GM12878 (cell line): ENCODE data around the gene NAXE. TPM values are rescaled to one million over a fixed set of nuclear protein-coding genes. Genes with fewer than 3 reads are reported as not detected.

Experiments used
- ATAC-seq: fragments of 200-7000 bp; cut with Tn5 transposase; 3 replicates; pipeline ENCODE4 v1.9.1; 2020; ENCODE audit warnings: mild to moderate bottlenecking, moderate library complexity
- BruUV-seq: library from RNA; stranded (reverse); fragments of 400-500 nt; replicated peaks from 2 replicates; lab custom pipeline; 2021; lab: Mats Ljungman, UMichigan
- CTCF ChIA-PET: fragments of 300-600 bp; sonication (Branson Sonifier 250); formaldehyde crosslinking; extraction: SDS; loops from one replicate; lab custom pipeline; 2021; ENCODE audit warnings: inconsistent platforms; lab: Yijun Ruan, JAX
- POLR2A ChIA-PET: fragments of 350-600 bp; formaldehyde crosslinking; extraction: SDS; loops from one replicate; lab custom pipeline; 2021; ENCODE audit warnings: inconsistent platforms; lab: Charles Lee
- RAD21 ChIA-PET: fragments of 300-600 bp; sonication (Branson Sonifier 250); formaldehyde crosslinking; loops from one replicate; lab custom pipeline; 2023; ENCODE audit warnings: antibody characterized with exemption; ENCODE audit not compliant: unreplicated experiment; lab: Charles Lee
- SMC1A ChIA-PET: fragments of 300-600 bp; sonication (Branson Sonifier 250); formaldehyde crosslinking; loops from one replicate; lab custom pipeline; 2023; ENCODE audit not compliant: unreplicated experiment, uncharacterized antibody; lab: Charles Lee
- DNase-seq: peaks from one replicate; pipeline ENCODE4 v3.0.0-alpha.2; 2011; ENCODE audit warnings: low read depth, low spot score
- FAIRE-seq: peaks from 3 replicates; lab custom pipeline; 2011; peaks lifted over from hg19 to GRCh38; lab: Jason Lieb, UNC
- H2AFZ ChIP-seq: 2 replicates; pipeline ENCODE4 v1.6.0; 2011; ENCODE audit warnings: low read depth, low read length, control low read depth; ENCODE audit not compliant: control insufficient read depth
- H3K27ac ChIP-seq: 2 replicates; pipeline ENCODE4 v1.5.1; 2011; ENCODE audit warnings: control low read depth; ENCODE audit not compliant: control insufficient read depth, insufficient read depth
- H3K27me3 ChIP-seq, 2 experiments: replicated peaks in 1 of 2; 2 replicates each; pipeline versions ENCODE4 v1.6.0 to v1.6.1; 2011; ENCODE audit warnings: low read length in 1 of 2; ENCODE audit not compliant: control insufficient read depth in 2 of 2, insufficient read depth in 2 of 2
- H3K36me3 ChIP-seq, 2 experiments: 2 replicates each; pipeline ENCODE4 v1.5.1; 2011; ENCODE audit warnings: low read length in 1 of 2; ENCODE audit not compliant: control insufficient read depth in 2 of 2, insufficient read depth in 2 of 2
- H3K4me1 ChIP-seq: 2 replicates; pipeline ENCODE4 v1.6.1; 2011; ENCODE audit warnings: mild to moderate bottlenecking, low read length, moderate library complexity, mixed read lengths; ENCODE audit not compliant: control insufficient read depth, insufficient read depth
- H3K4me2 ChIP-seq: 2 replicates; pipeline ENCODE4 v1.6.0; 2011; ENCODE audit warnings: control low read depth; ENCODE audit not compliant: control insufficient read depth, insufficient read depth
- H3K4me3 ChIP-seq: fragments of 200-600 bp; sonication (generic); 2 replicates; pipeline ENCODE4 v1.5.1; 2016
- H3K79me2 ChIP-seq: 2 replicates; pipeline ENCODE4 v1.6.0; 2011; ENCODE audit warnings: low read length; ENCODE audit not compliant: control insufficient read depth, insufficient read depth
- H3K9ac ChIP-seq: 2 replicates; pipeline ENCODE4 v1.8.0; 2011; ENCODE audit warnings: low read length, control low read depth, mixed read lengths; ENCODE audit not compliant: control insufficient read depth, insufficient read depth
- H3K9me3 ChIP-seq: replicated peaks from 3 replicates; pipeline ENCODE4 v1.5.1; 2011; ENCODE audit warnings: mild to moderate bottlenecking, low read length; ENCODE audit not compliant: control insufficient read depth, insufficient read depth
- H4K20me1 ChIP-seq: 2 replicates; pipeline ENCODE4 v1.6.0; 2011; ENCODE audit not compliant: control insufficient read depth, insufficient read depth
- BHLHE40 ChIP-seq, 2 experiments: fragments of 450-650 bp in 1 of 2; IDR thresholded peaks; 2 replicates each; pipeline ENCODE4 v1.6.1; 2011 to 2017; ENCODE audit warnings: low read depth in 2 of 2, borderline replicate concordance in 1 of 2, improper control_type of control experiment in 1 of 2, low read length in 1 of 2, mild to moderate bottlenecking in 1 of 2
- BRCA1 ChIP-seq: IDR thresholded peaks from 2 replicates; pipeline ENCODE4 v1.6.1; 2011; ENCODE audit warnings: low read depth, low read length, improper control_type of control experiment
- GABPA ChIP-seq: IDR thresholded peaks from 2 replicates; pipeline ENCODE4 v1.6.1; 2014; ENCODE audit warnings: antibody characterized with exemption, low read depth, mild to moderate bottlenecking, inconsistent platforms
- HDAC6 ChIP-seq: fragments of 200-600 bp; sonication (generic); IDR thresholded peaks from one replicate; pipeline ENCODE4 v1.8.0; 2017; ENCODE audit warnings: antibody characterized with exemption; ENCODE audit not compliant: unreplicated experiment
- IKZF2 ChIP-seq, 2 experiments: fragments of 450-650 bp; IDR thresholded peaks; 2 replicates each; pipeline ENCODE4 v1.6.1; 2017; ENCODE audit warnings: mild to moderate bottlenecking in 2 of 2, moderate library complexity in 2 of 2
- IRF4 ChIP-seq: IDR thresholded peaks from 2 replicates; pipeline ENCODE4 v1.6.1; 2011; ENCODE audit warnings: low read depth, low read length
- KLF5 ChIP-seq: fragments of 450-650 bp; IDR thresholded peaks from 2 replicates; pipeline ENCODE4 v1.6.1; 2014; ENCODE audit warnings: mild to moderate bottlenecking; ENCODE audit not compliant: partially characterized antibody
- MXI1 ChIP-seq: fragments of 150-350 bp; IDR thresholded peaks from 2 replicates; pipeline ENCODE4 v1.6.1; 2011; ENCODE audit warnings: low read depth, mild to moderate bottlenecking, inconsistent platforms, low read length, improper control_type of control experiment
- NR2F1 ChIP-seq: fragments of 450-650 bp; conservative IDR thresholded peaks from 2 replicates; pipeline ENCODE4 v1.6.1; 2017; ENCODE audit warnings: mild to moderate bottlenecking
- RAD21 ChIP-seq: IDR thresholded peaks from 2 replicates; pipeline ENCODE4 v1.6.1; 2011; ENCODE audit warnings: mild to moderate bottlenecking, low read depth, low read length, moderate library complexity; ENCODE audit not compliant: insufficient read depth
- SIN3A ChIP-seq: IDR thresholded peaks from 2 replicates; pipeline ENCODE4 v1.6.1; 2012; ENCODE audit warnings: low read depth, low read length, improper control_type of control experiment
- SIX5 ChIP-seq: IDR thresholded peaks from 2 replicates; pipeline ENCODE4 v1.6.1; 2011; ENCODE audit warnings: mild to moderate bottlenecking, low read depth, low read length, moderate library complexity; ENCODE audit not compliant: severe bottlenecking
- SUZ12 ChIP-seq: fragments of 200-600 bp; sonication (generic); IDR thresholded peaks from one replicate; pipeline ENCODE4 v1.6.1; 2018; ENCODE audit warnings: antibody characterized with exemption, mild to moderate bottlenecking; ENCODE audit not compliant: unreplicated experiment
- ZNF274 ChIP-seq: IDR thresholded peaks from one replicate; pipeline ENCODE4 v1.8.0; 2011; ENCODE audit not compliant: insufficient read length, insufficient read depth
- WGBS: methylation state at CpG from one replicate; pipeline ENCODE4 v1.1.6; 2016; ENCODE audit warnings: low lambda C conversion rate; ENCODE audit not compliant: insufficient replicate concordance, insufficient coverage; ENCODE audit errors: missing lambda C conversion rate; 5-methylcytosine and 5-hydroxymethylcytosine counted together
- in situ Hi-C: fragments of 300-500 bp; cut with MboI; formaldehyde crosslinking; loops from 9 replicates; pipeline ENCODE4 v1.14.3; 2018; ENCODE audit warnings: mixed read lengths
- intact Hi-C: fragments of 100-400 bp; cut with micrococcal nuclease; formaldehyde crosslinking; loops from one replicate; pipeline ENCODE4 v1.14.2; 2022; ENCODE audit not compliant: unreplicated experiment
- polyA plus RNA-seq, 11 experiments: library from polyadenylated mRNA; depleted of rRNA in 4 of 11; unstranded in 6 of 11; stranded (reverse) in 5 of 11; fragments of >200 nt; fragmentation: Nextera tagmentation in 4 of 11; fragmentation: Illumina TruSeq in 1 of 11; extraction: Ambion mirVana in 4 of 11; extraction: Trizol in 1 of 11; gene quantifications; 1 replicate in 1 of 11; 2 replicates in 10 of 11; pipeline versions ENCODE4 v1.2.1 to v1.2.3, GENCODE V29; 2011 to 2016; ENCODE audit warnings: inconsistent platforms in 2 of 11, missing spikeins in 2 of 11, low read depth in 1 of 11
- total RNA-seq, 4 experiments: library from RNA; depleted of rRNA in 3 of 4; stranded (reverse); fragments of >200 nt in 3 of 4; fragmentation: Illumina TruSeq in 1 of 4; extraction: Trizol in 1 of 4; gene quantifications; 2 replicates each; pipeline versions ENCODE4 v1.2.1 to v1.2.3, GENCODE V29; 2013 to 2021
- TF ChIP-seq, protein P1 (sequence below): IDR thresholded peaks from 2 replicates; pipeline ENCODE4 v1.6.1; 2012; ENCODE audit warnings: improper control_type of control experiment, low read depth, low read length; ENCODE audit not compliant: insufficient replicate concordance
- TF ChIP-seq, protein P2 (sequence below): fragments of 450-650 bp; IDR thresholded peaks from 2 replicates; pipeline ENCODE4 v1.6.1; 2016; ENCODE audit warnings: mild to moderate bottlenecking, moderate library complexity, borderline replicate concordance

NAXE gene
- total and polyA plus RNA-seq, 10 of the 15 experiments (the other 5 are each of a cell fraction or from before 2014, with no cell fraction given) = 17.8 to 93.3 (median 68.8) TPM

GRCh38 chr1:156643778-156644092 lies 52.2 kb downstream of the NAXE start:
- H3K4me1 ChIP-seq = peaks cover 8% of the 10 kb centered on the region
- 25% methylated on average over 7 of the region's 7 CpGs for WGBS
- peaks cover 0 to 2% of the 10 kb centered on the region in 2 experiments; a peak in 3 of 4 replicates for H3K27me3 ChIP-seq
- intact Hi-C loops = no loop called here
- H3K4me2 ChIP-seq = no peak overlapping the region
- RAD21 ChIA-PET = interaction anchor here (0.8 to 1.5 kb wide), 3 partner anchors 16 to 81 kb away, joined by 3 read pairs; no protein-coding TSS in a partner anchor
- SMC1A ChIA-PET = interaction anchor here (0.6 to 2.5 kb wide), 6 partner anchors 9 to 197 kb away, joined by 3 to 8 read pairs (median 3); no protein-coding TSS in a partner anchor
- no peaks in the 10 kb centered on the region for H3K79me2 ChIP-seq
- ATAC-seq (peak; percentile 81), DNase-seq (no peak), FAIRE-seq (peak; percentile 35)
- H3K4me3 ChIP-seq = no peak overlapping the region
- in situ Hi-C loops = no loop called here
- H3K9me3 ChIP-seq = no peaks in the 10 kb centered on the region
- CTCF ChIA-PET = interaction anchor here (0.8 to 4.2 kb wide), 10 partner anchors 11 to 258 kb away, joined by 3 to 26 read pairs (median 3); no protein-coding TSS in a partner anchor
- no TSS peak for BruUV-seq
- no peak overlapping the region for H3K9ac ChIP-seq
- H3K36me3 ChIP-seq = no peaks in the 10 kb centered on the region
- no peak overlapping the region for H2AFZ ChIP-seq
- no peak overlapping the region for H3K27ac ChIP-seq
- H4K20me1 ChIP-seq = no peaks in the 10 kb centered on the region
- POLR2A ChIA-PET = interaction anchor here (0.6 to 1.4 kb wide), 3 partner anchors 12 to 22 kb away, joined by 3 to 4 read pairs (median 3); no protein-coding TSS in a partner anchor
- TF ChIP-seq MXI1 (no peak), RAD21 (no peak), SUZ12 (no peak), BRCA1 (no peak), HDAC6 (no peak), KLF5 (no peak), ZNF274 (no peak), NR2F1 (no peak), SIX5 (no peak), IKZF2 (IDR thresholded peaks at IDR 0.05) (0 out of 4 replicates have a peak, but pooled peaks of 1 of the 2 experiments have one; percentile 14), IRF4 (no peak), GABPA (peak; percentile 50; the same call in 1 of the 2 replicates), BHLHE40 (IDR thresholded peaks at IDR 0.05; ENCODE audit: borderline replicate concordance in 1 of 2, low read depth in 2 of 2, low read length in 1 of 2) (no peak), SIN3A (no peak)
- TF ChIP-seq, protein P1, sequence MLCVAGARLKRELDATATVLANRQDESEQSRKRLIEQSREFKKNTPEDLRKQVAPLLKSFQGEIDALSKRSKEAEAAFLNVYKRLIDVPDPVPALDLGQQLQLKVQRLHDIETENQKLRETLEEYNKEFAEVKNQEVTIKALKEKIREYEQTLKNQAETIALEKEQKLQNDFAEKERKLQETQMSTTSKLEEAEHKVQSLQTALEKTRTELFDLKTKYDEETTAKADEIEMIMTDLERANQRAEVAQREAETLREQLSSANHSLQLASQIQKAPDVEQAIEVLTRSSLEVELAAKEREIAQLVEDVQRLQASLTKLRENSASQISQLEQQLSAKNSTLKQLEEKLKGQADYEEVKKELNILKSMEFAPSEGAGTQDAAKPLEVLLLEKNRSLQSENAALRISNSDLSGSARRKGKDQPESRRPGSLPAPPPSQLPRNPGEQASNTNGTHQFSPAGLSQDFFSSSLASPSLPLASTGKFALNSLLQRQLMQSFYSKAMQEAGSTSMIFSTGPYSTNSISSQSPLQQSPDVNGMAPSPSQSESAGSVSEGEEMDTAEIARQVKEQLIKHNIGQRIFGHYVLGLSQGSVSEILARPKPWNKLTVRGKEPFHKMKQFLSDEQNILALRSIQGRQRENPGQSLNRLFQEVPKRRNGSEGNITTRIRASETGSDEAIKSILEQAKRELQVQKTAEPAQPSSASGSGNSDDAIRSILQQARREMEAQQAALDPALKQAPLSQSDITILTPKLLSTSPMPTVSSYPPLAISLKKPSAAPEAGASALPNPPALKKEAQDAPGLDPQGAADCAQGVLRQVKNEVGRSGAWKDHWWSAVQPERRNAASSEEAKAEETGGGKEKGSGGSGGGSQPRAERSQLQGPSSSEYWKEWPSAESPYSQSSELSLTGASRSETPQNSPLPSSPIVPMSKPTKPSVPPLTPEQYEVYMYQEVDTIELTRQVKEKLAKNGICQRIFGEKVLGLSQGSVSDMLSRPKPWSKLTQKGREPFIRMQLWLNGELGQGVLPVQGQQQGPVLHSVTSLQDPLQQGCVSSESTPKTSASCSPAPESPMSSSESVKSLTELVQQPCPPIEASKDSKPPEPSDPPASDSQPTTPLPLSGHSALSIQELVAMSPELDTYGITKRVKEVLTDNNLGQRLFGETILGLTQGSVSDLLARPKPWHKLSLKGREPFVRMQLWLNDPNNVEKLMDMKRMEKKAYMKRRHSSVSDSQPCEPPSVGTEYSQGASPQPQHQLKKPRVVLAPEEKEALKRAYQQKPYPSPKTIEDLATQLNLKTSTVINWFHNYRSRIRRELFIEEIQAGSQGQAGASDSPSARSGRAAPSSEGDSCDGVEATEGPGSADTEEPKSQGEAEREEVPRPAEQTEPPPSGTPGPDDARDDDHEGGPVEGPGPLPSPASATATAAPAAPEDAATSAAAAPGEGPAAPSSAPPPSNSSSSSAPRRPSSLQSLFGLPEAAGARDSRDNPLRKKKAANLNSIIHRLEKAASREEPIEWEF = no peak
- TF ChIP-seq, protein P2, sequence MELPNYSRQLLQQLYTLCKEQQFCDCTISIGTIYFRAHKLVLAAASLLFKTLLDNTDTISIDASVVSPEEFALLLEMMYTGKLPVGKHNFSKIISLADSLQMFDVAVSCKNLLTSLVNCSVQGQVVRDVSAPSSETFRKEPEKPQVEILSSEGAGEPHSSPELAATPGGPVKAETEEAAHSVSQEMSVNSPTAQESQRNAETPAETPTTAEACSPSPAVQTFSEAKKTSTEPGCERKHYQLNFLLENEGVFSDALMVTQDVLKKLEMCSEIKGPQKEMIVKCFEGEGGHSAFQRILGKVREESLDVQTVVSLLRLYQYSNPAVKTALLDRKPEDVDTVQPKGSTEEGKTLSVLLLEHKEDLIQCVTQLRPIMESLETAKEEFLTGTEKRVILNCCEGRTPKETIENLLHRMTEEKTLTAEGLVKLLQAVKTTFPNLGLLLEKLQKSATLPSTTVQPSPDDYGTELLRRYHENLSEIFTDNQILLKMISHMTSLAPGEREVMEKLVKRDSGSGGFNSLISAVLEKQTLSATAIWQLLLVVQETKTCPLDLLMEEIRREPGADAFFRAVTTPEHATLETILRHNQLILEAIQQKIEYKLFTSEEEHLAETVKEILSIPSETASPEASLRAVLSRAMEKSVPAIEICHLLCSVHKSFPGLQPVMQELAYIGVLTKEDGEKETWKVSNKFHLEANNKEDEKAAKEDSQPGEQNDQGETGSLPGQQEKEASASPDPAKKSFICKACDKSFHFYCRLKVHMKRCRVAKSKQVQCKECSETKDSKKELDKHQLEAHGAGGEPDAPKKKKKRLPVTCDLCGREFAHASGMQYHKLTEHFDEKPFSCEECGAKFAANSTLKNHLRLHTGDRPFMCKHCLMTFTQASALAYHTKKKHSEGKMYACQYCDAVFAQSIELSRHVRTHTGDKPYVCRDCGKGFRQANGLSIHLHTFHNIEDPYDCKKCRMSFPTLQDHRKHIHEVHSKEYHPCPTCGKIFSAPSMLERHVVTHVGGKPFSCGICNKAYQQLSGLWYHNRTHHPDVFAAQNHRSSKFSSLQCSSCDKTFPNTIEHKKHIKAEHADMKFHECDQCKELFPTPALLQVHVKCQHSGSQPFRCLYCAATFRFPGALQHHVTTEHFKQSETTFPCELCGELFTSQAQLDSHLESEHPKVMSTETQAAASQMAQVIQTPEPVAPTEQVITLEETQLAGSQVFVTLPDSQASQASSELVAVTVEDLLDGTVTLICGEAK = no peak; the same call in 1 of the 2 replicates
